ENCODE results near the gene MYH11. TPM values are rescaled to one million over a fixed set of nuclear protein-coding genes. Genes with fewer than 3 reads are reported as not detected.

MYH11 gene
- total RNA-seq, result not detected in 2 replicates

- intact Hi-C loops (cut with micrococcal nuclease), result no loop called here
Observed at GRCh38 chr16:15856901-15857698, at the start of gene MYH11. TSS of gene MYH11 (minus strand) at chr16:15857028. CDS start at chr16:15838252, 18,776 bp downstream.

- intact Hi-C loops (cut with micrococcal nuclease), result no loop called here
Observed at GRCh38 chr16:15906439-15906838, 49.6 kb upstream of the MYH11 start.

DNA sequence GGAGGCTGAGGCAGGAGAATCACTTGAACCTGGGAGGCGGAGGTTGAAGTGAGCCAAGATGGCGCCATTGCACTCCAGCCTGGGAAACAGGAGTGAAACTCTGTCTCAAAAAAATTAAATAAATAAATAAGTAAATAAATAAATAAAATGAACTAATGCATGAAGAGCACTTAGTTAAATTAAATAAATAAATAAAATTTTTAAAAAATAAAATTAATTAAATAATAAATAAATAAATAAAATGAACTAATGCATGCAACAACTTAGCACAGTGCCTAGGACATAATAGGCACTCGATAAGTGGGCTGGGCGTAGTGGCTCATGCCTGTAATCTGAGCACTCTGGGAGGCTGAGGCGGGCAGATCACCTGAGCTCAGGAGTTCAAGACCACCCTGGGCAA, 47.1 kb upstream of the MYH11 start:
- intact Hi-C loops (cut with micrococcal nuclease), result no loop called here

- intact Hi-C loops (cut with micrococcal nuclease), result no loop called here
Observed at GRCh38 chr16:15900901-15901500, 44.2 kb upstream of the MYH11 start.

DNA sequence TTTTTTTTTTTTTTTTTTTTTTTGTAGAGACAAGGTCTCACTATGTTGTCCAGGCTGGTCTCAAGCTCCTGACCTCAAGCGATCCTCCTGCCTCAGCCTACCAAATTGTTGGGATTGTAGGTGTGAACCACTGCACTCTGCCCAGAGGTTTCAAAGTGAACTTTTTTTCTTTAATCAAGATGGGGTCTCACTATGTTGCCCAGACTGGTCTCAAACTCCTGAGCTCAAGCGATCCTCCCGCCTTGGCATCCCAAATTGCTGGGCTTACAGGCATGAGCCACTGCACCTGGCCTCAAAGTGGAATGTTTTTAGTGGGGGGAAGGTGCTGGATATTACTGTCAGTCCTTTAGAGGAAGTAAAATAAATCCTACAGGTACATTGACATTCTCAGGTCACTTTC, 43.5 kb upstream of the MYH11 start:
- intact Hi-C loops (cut with micrococcal nuclease), result no loop called here

DNA sequence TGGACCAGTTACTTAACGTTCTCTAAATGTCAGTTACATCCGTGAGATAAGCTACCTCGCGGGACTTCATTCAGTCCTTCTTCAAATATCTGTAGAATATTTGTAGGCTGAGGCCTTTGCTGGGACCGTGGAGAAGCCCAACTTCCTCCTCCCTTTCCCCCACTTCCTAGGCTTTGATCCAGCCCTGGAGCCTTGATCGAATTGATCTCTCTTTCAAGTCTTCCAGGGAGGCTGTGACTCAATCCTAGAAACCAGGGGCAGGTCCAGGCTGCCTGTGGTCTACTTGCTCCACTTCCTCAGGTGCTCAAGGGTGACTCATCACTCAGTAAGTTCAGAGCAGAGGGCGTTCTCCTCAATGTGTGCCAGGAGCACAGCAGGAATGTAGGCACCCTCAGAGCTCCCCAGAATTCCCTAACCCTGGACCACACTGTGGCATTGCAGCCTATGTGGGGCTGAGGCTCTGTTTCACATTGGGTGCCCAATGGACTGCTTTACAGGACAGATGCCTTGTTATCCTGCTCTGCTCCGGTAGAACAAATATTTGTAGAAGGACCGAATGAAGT, 42.8 kb upstream of the MYH11 start:
- intact Hi-C loops (cut with micrococcal nuclease), result no loop called here

- intact Hi-C loops (cut with micrococcal nuclease), result no loop called here
Observed at GRCh38 chr16:15898654-15899053, 41.8 kb upstream of the MYH11 start.

GRCh38 chr16:15897834-15898254, 41.0 kb upstream of the MYH11 start:
- intact Hi-C loops (cut with micrococcal nuclease), result loop anchor here (1.0 kb wide), 1 partner anchor 10 kb away; the partner anchor contains the start of gene CEP20

DNA sequence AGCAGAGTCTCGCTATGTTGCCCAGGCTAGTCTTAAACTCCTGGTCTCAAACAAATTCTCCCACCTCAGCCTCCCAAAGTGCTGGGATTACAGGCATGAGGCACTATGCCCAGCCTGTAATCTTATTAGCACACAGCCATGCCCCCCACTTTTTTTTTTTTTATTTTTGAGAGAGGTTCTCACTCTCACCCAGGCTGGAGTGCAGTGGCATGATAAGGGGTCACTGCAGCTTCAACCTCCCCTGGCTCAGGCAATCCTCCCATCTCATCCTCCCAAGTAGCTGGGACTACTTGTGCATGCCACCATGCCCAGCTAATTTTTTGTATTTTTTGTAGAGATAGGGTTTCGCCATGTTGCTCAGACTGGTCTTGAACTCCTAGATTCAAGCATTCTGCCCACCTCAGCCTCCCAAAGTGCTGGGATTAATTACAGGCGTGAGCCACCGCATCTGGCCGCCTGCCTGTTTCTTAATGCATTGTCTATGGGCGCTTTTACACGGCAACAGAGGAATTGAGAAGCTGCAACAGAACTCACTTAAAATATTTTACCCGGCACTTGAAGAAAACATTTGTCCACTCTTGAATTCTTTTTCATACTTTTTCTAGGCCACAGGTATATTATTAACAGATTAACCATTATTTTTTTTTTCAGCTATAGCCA, 40.4 kb upstream of the MYH11 start:
- intact Hi-C loops (cut with micrococcal nuclease), result loop anchor here (1.0 kb wide), 1 partner anchor 9 kb away; the partner anchor contains the start of gene CEP20

- intact Hi-C loops (cut with micrococcal nuclease), result no loop called here
Observed at GRCh38 chr16:15894571-15895374, 37.9 kb upstream of the MYH11 start.

DNA sequence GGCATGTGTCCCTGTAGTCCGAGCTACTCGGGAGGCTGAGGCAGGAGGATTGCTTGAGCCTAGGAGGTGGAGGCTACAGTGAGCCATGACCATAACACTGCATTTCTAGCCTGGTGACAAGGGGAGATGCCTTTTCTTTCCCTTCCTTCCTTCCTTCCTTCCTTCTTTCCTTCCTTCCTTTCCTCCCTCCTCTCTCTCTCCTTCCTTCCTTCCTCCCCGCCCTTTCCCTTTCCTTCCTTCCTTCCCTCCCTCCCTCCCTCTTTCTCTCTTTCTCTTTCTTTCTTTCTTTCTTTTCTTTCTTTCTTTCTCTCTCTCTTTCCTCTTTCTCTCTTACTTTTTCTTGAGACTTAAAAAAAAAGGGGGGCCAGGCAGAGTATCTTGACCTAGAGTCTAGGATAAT, 34.7 kb upstream of the MYH11 start:
- intact Hi-C loops (cut with micrococcal nuclease), result no loop called here

DNA sequence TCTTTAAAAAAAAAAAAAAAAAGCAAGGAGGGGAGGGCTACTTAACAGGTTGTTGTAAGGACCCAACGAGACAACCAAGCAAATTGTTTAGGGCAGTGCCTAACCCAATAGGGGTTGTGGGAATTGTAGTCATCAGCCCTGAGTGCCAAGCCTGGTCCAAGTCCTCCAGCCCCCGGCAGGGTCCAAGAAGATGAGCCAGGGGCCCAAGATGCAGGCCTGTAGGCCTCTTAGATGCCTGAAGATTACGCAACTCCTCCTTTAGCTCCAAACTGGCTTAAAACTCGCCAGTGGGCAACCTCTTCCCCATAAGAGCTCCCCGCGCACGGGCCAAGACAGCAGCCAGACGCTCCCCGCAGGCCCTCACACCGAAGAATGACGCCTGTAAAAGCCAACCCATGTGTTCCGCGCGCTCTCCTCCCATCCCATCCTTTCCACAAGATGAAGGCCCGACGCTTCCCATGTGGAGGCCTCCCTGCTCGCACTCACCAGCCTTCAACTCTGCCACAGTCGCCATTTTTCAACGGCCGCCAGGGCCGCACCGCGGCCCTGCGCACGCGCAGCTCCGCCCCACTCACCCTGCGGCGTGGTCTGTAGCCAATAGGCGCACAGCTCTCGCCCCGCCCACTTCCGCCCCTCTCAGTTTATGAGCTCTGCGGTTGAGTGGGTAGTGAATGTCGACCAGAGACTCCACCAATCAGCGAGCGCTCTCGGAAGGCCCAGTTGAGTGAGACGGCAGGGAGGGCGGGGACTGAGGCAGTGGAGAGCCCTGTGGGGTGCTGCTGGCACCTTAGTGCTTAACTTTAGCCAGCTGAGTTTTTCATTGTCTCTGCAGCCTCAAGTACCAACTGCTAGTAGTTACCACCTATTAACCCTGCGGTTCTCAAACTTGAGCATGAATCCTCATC, 31.5 kb upstream of the MYH11 start, which contains the start of gene CEP20:
Gene CEP20, minus strand, starts transcription at position 532 of the 905 bp plus-strand sequence. Its CDS starts 18 bp downstream, at position 514.
- intact Hi-C loops (cut with micrococcal nuclease), result loop anchor here (1.0 to 2.0 kb wide), 6 partner anchors 9 to 245 kb away; partner anchors contain the start of gene MARF1

- intact Hi-C loops (cut with micrococcal nuclease), result no loop called here
Observed at GRCh38 chr16:15887283-15887682, 30.5 kb upstream of the MYH11 start.

DNA sequence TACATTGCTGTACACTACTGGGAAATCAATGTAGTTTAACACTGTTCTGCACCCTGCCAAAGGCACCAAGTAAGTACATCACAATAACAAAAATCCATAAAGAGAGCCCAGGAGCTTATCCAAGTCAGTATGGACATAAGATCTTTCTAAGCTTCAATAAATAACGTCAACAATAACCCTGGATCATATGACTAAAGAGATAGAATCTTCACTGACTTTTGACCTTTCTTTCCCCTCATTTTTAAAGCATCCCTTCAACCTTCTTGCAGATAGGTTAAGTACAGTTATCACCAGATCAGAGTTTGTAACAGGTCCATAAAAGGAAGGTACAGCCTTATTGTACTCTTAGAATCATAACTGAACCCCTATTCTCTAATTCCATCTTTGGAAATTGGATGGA, 29.2 kb upstream of the MYH11 start:
- intact Hi-C loops (cut with micrococcal nuclease), result no loop called here

- intact Hi-C loops (cut with micrococcal nuclease), result no loop called here
Observed at GRCh38 chr16:15885560-15886001, 28.8 kb upstream of the MYH11 start.

DNA sequence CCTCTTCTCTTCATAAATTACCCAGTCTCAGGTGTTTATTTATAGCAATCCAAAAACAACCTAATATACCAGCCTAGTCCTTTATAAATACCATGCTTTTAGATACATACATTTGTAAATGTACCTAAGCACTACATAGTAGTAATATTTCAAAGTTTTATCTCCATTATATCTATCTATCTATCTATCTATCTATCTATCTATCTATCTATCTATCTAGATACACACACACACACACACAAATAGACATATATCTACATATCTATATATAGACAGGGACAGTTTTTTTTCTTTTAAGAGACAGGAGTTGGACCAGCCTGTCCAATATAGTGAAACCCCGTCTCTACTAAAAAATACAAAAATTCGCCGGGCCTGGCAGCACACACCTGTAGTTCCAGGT, 25.7 kb upstream of the MYH11 start:
- intact Hi-C loops (cut with micrococcal nuclease), result no loop called here

DNA sequence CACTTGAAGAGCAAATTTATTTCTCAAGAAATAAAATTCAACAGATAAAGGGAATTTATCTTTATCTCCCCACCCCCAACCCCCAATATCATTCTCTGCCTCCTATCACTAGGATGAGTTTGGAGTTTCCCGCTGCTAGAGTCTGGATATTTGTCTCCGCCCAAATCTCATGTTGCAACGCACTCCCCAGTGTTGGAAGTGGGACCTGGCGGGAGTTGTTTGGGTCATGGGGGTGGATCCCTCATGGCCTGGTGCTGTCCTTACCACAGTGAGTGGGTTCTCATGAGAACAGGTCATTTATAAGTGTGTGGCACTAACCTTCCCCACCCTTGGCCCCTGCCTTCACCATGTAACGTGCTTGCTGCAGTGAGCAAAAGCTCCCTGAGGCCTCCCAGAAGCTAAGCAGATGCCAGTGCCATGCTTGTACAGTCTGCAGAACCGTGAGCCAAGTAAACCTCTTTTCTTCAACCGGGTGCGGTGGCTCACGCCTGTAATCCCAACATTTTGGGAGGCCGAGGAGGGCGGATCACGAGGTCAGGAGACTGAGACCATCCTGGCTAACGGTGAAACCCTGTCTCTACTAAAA, 25.1 kb upstream of the MYH11 start:
- intact Hi-C loops (cut with micrococcal nuclease), result no loop called here

DNA sequence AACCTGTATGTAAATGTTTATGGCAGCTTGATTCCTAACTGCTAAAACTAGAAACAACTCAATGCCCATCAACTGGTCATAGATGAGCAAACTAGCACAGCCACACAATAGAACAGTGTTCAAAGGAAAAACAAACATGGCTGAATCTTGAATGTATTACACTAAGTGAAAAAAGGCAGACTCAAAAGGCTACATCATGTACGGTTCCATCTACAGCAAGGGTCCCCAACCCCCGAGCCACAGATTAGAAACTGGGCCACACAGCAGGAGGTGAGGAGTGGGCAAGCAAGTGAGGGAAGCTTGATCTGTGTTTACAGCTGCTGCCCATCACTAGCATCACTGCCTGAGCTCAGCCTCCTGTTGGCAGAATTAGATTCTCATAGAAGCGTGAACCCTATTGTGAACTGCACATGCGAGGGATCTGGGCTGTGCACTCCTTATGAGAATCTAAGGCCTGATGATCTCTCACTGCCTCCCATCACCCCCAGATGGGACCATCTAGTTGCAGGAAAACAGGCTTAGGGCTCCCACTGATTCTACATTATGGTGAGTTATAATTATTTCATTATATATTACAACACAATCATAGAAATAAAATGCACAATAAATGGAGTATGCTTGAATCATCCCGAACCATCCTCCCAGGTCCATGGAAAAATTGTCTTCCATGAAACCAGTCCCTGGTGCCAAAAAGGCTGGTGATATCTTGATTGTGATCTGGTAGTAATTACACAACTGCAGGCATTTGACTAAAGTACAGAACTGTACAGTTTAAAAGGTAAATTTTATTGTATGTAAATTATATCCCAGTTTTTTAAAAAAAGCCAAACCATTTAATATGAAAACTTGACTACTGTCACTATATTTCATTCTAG, 23.8 kb upstream of the MYH11 start:
- intact Hi-C loops (cut with micrococcal nuclease), result no loop called here

Data from T-helper 2 cell treated with Interferon-gamma antibody and Interleukin-4, amounts not matched to agents 100 ng/mL and 5 ng/mL, for 36 hours (primary cell).